Measurements from ENCODE around the gene GALNT12.

Gene GALNT12

DNA sequence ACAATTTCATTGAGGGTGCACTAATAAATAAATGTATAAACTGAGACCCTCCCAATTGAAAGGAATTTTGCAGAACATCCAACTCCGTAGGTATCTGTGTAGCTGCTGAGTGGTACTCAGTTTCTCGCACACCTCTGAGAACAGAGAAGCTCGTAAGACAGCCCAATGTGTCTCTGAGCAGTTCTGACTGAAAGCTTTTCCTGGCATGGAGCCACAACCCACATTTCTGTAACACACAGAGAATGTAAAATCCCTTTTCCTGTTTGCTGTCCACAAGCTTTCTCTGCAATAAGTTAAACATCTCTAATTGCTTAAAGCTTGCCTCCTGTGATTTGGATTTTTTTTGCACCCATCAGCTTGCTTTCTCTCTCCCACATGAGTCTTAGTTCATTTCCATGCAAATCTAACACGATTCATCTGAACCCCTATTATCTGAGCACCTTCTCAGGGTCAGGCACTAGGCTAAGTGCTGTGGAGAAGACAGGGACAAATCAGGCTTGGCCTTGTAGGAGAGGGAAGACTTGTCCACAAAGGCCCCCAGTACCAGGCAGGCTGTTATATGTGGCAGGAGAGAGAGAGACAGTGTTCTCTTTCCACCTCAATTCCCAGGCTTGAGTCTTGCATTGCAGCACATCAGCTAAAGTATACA is 92.1 kb downstream of the GALNT12 start:
- no peak for DNase-seq (ENCODE audit: extremely low read depth in 1 of 2, low read depth in 1 of 2)

Measured in activated CD8-positive, alpha-beta memory T cell treated with anti-CD3 and anti-CD28 coated beads for 1 hour (primary cell).